Ishikawa (cell line): Measurements from ENCODE around the gene NPTXR.

Experiments used
- CEBPB ChIP-seq: IDR thresholded peaks from 2 replicates; pipeline ENCODE4 v1.6.1; 2012
- EGR1 ChIP-seq: IDR thresholded peaks from 2 replicates; pipeline ENCODE4 v1.6.1; 2012
- EP300 ChIP-seq: IDR thresholded peaks from 2 replicates; pipeline ENCODE4 v1.6.1; 2012; ENCODE audit warnings: borderline replicate concordance
- MAX ChIP-seq: IDR thresholded peaks from 2 replicates; pipeline ENCODE4 v1.6.1; 2012
- RAD21 ChIP-seq: IDR thresholded peaks from 2 replicates; pipeline ENCODE4 v1.6.1; 2012; ENCODE audit warnings: low read depth
- REST ChIP-seq: IDR thresholded peaks from 2 replicates; pipeline ENCODE4 v1.6.1; 2012; ENCODE audit warnings: low read depth, mild to moderate bottlenecking
- TAF1 ChIP-seq: IDR thresholded peaks from 2 replicates; pipeline ENCODE4 v1.6.1; 2012; ENCODE audit warnings: low read depth, mild to moderate bottlenecking
- USF1 ChIP-seq: IDR thresholded peaks from 2 replicates; pipeline ENCODE4 v1.6.1; 2012
- YY1 ChIP-seq: IDR thresholded peaks from 2 replicates; pipeline ENCODE4 v1.6.1; 2012; ENCODE audit warnings: low read depth
- ZBTB7A ChIP-seq: IDR thresholded peaks from 2 replicates; pipeline ENCODE4 v1.6.1; 2012; ENCODE audit warnings: low read depth

- TF ChIP-seq REST (no peak), EP300 (no peak), ZBTB7A (no peak), MAX (no peak), RAD21 (no peak), TAF1 (no peak), YY1 (no peak), EGR1 (no peak), USF1 (no peak), CEBPB (no peak)
Measured at GRCh38 chr22:38834215-38834953, 9.4 kb downstream of the NPTXR start.
